Muscle layer of colon (tissue), 2 donors: ENCODE measurements around the gene IWS1.
"Not testable (repeated sequence)": the region's sequence is repeated elsewhere in the genome, so short reads cannot be mapped to it uniquely, and the experiment has no call there.

Experiments used
- H3K27ac ChIP-seq: one replicate; pipeline ENCODE4 v1.7.0; 2013; ENCODE audit warnings: low read depth, mild to moderate bottlenecking, low read length, moderate library complexity
- H3K27me3 ChIP-seq, 2 donors: one replicate each; pipeline ENCODE4 v1.7.0; 2013; ENCODE audit warnings: low read length in 2 of 2, mild to moderate bottlenecking in 2 of 2; ENCODE audit not compliant: insufficient read depth in 2 of 2, control insufficient read depth in 1 of 2
- H3K36me3 ChIP-seq: one replicate; pipeline ENCODE4 v1.7.0; 2013; ENCODE audit warnings: mild to moderate bottlenecking, low read length; ENCODE audit not compliant: insufficient read depth
- H3K4me1 ChIP-seq: one replicate; pipeline ENCODE4 v1.7.0; 2013; ENCODE audit warnings: mild to moderate bottlenecking, low read length; ENCODE audit not compliant: insufficient read depth
- H3K4me3 ChIP-seq, 2 donors: one replicate each; pipeline ENCODE4 v1.7.0; 2013; ENCODE audit warnings: low read length in 2 of 2, low read depth in 1 of 2, mild to moderate bottlenecking in 1 of 2, moderate library complexity in 1 of 2
- H3K9ac ChIP-seq: one replicate; pipeline ENCODE4 v1.7.0; 2013; ENCODE audit warnings: low read length
- H3K9me3 ChIP-seq: one replicate; pipeline ENCODE4 v1.7.0; 2013; ENCODE audit warnings: mild to moderate bottlenecking, low read length
- donor health status: abdominal sarcoma.
- donor health status: Adenocarcinoma of cecum.

IWS1 gene

DNA sequence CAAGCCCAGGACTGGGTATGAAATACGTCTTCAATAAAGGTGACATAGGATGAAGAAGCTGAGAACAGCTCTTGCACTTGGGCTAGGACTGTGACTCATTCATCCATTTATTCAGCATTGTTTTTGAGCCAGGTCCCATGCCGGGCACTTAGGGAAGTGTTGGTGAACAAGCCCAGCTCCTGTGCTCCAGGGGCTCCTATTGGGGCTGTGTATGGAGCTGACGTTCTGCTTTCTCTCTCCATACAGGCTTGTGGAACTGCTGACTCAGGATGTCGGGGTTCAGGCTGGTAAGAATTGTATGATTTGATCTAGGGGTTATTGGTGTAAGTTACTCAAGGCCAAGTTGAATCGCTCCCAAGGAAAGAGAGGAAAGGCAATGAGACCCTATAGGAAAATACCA is 33.2 kb upstream of the IWS1 start:
- H3K27ac ChIP-seq: no peak overlapping the region
- no peak overlapping the region for H3K9ac ChIP-seq
- no peaks in the 10 kb centered on the region for H3K4me1 ChIP-seq
- H3K36me3 ChIP-seq: no peaks in the 10 kb centered on the region
- no peak overlapping the region for H3K4me3 ChIP-seq
- no peaks in the 10 kb centered on the region for H3K27me3 ChIP-seq
- H3K9me3 ChIP-seq: no peaks in the 10 kb centered on the region

DNA sequence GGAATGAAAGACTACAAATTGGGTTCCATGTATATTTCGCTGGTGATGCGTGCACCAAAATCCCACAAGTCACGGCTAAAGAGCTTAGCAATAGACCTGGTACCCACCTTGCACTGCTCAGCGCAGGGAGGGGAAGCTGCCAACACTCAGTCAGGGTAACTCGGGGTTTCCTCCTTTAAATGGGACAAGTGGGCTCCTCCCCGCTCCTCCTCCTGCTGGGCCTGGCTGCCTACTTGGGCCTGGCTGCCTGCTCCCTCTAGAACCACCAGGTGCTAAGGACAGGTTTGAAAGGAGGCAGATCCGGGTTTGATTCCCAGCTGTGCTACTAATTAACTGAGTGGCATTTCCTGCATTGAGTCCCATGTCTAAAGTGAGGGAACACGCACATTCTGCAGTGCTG is 32.6 kb upstream of the IWS1 start:
- Histone ChIP-seq H3K27ac (no peak overlapping the region), H3K36me3 (no peaks in the 10 kb centered on the region), H3K4me3 (no peak overlapping the region), H3K4me1 (no peaks in the 10 kb centered on the region), H3K9ac (no peak overlapping the region), H3K9me3 (no peaks in the 10 kb centered on the region), H3K27me3 (no peaks in the 10 kb centered on the region)

- Histone ChIP-seq H3K9ac (no peak overlapping the region), H3K4me3 (no peak overlapping the region), H3K27ac (no peak overlapping the region), H3K9me3 (no peaks in the 10 kb centered on the region), H3K27me3 (no peaks in the 10 kb centered on the region), H3K36me3 (no peaks in the 10 kb centered on the region), H3K4me1 (no peaks in the 10 kb centered on the region)
Observed at GRCh38 chr2:127552846-127553245, 26.6 kb upstream of the IWS1 start.

- Histone ChIP-seq H3K36me3 (no peaks in the 10 kb centered on the region), H3K4me3 (no peak overlapping the region), H3K4me1 (no peaks in the 10 kb centered on the region), H3K27ac (no peak overlapping the region), H3K9me3 (no peaks in the 10 kb centered on the region), H3K27me3 (no peaks in the 10 kb centered on the region), H3K9ac (no peak overlapping the region)
Observed at GRCh38 chr2:127552336-127552735, 26.0 kb upstream of the IWS1 start.

- H3K9ac ChIP-seq: no peak overlapping the region
- no peaks in the 10 kb centered on the region for H3K36me3 ChIP-seq
- H3K4me1 ChIP-seq: no peaks in the 10 kb centered on the region
- no peak overlapping the region for H3K4me3 ChIP-seq
- no peaks in the 10 kb centered on the region for H3K27me3 ChIP-seq
- no peak overlapping the region for H3K27ac ChIP-seq
- no peaks in the 10 kb centered on the region for H3K9me3 ChIP-seq
Observed at GRCh38 chr2:127551221-127551930, 25.1 kb upstream of the IWS1 start.

- no peak overlapping the region for H3K4me3 ChIP-seq
- H3K9me3 ChIP-seq: no peaks in the 10 kb centered on the region
- no peaks in the 10 kb centered on the region for H3K36me3 ChIP-seq
- H3K4me1 ChIP-seq: no peaks in the 10 kb centered on the region
- no peaks in the 10 kb centered on the region for H3K27me3 ChIP-seq
- H3K27ac ChIP-seq: no peak overlapping the region
- H3K9ac ChIP-seq: no peak overlapping the region
Observed at GRCh38 chr2:127546797-127547196, 20.5 kb upstream of the IWS1 start.

- Histone ChIP-seq H3K9ac (no peak overlapping the region), H3K27me3 (no peaks in the 10 kb centered on the region), H3K4me1 (no peaks in the 10 kb centered on the region), H3K9me3 (no peaks in the 10 kb centered on the region), H3K4me3 (no peak overlapping the region), H3K36me3 (no peaks in the 10 kb centered on the region), H3K27ac (no peak overlapping the region)
Observed at GRCh38 chr2:127545796-127546195, 19.5 kb upstream of the IWS1 start.

GRCh38 chr2:127545189-127545588 is 18.9 kb upstream of the IWS1 start:
- no peak overlapping the region for H3K27ac ChIP-seq
- no peaks in the 10 kb centered on the region for H3K27me3 ChIP-seq
- no peaks in the 10 kb centered on the region for H3K36me3 ChIP-seq
- H3K9ac ChIP-seq: no peak overlapping the region
- H3K4me1 ChIP-seq: no peaks in the 10 kb centered on the region
- H3K9me3 ChIP-seq: no peaks in the 10 kb centered on the region
- H3K4me3 ChIP-seq: no peak overlapping the region

GRCh38 chr2:127543013-127543501 is 16.8 kb upstream of the IWS1 start:
- H3K27me3 ChIP-seq, H3K9ac ChIP-seq, H3K9me3 ChIP-seq, H3K4me1 ChIP-seq, H3K4me3 ChIP-seq, H3K36me3 ChIP-seq, H3K27ac ChIP-seq: not testable (repeated sequence)

DNA sequence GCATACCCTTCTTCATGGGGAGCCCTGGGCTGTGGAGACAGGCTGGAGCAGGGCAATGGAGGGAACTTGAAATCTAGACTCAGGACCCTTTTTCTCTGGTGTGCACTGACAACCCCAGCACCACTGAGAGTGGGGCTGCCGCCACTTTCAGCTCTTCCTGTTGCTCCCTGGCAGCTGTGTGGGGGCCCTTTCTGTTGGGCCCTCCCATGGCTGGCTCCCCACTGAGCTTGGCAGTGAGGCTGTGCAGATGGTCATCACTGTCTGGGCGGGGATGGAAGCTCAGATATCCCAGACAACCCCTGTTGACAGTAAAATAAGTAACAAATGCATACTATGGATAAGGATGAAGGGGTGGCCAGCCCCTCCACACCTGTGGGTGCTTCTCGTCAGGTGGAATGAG is 15.9 kb upstream of the IWS1 start:
- no peaks in the 10 kb centered on the region for H3K27me3 ChIP-seq
- no peak overlapping the region for H3K9ac ChIP-seq
- no peak overlapping the region for H3K4me3 ChIP-seq
- no peak overlapping the region for H3K27ac ChIP-seq
- no peaks in the 10 kb centered on the region for H3K9me3 ChIP-seq
- H3K4me1 ChIP-seq: no peaks in the 10 kb centered on the region
- H3K36me3 ChIP-seq: no peaks in the 10 kb centered on the region

GRCh38 chr2:127541809-127542208 is 15.5 kb upstream of the IWS1 start:
- no peak overlapping the region for H3K27ac ChIP-seq
- no peaks in the 10 kb centered on the region for H3K9me3 ChIP-seq
- no peak overlapping the region for H3K4me3 ChIP-seq
- H3K4me1 ChIP-seq: no peaks in the 10 kb centered on the region
- no peaks in the 10 kb centered on the region for H3K27me3 ChIP-seq
- H3K9ac ChIP-seq: no peak overlapping the region
- no peaks in the 10 kb centered on the region for H3K36me3 ChIP-seq

- H3K27ac ChIP-seq: no peak overlapping the region
- no peaks in the 10 kb centered on the region for H3K27me3 ChIP-seq
- no peak overlapping the region for H3K9ac ChIP-seq
- H3K36me3 ChIP-seq: no peaks in the 10 kb centered on the region
- H3K9me3 ChIP-seq: no peaks in the 10 kb centered on the region
- H3K4me3 ChIP-seq: no peak overlapping the region
- no peaks in the 10 kb centered on the region for H3K4me1 ChIP-seq
Observed at GRCh38 chr2:127537644-127538043, 11.4 kb upstream of the IWS1 start.
